ENCODE measurements around the gene HOPX. TPM values are rescaled to one million over a fixed set of nuclear protein-coding genes. Genes with fewer than 3 reads are reported as not detected.

The HOPX gene
- total and polyA plus RNA-seq, 4 experiments from 2014 or later = 16.9 to 163 (median 73.6) TPM

DNA sequence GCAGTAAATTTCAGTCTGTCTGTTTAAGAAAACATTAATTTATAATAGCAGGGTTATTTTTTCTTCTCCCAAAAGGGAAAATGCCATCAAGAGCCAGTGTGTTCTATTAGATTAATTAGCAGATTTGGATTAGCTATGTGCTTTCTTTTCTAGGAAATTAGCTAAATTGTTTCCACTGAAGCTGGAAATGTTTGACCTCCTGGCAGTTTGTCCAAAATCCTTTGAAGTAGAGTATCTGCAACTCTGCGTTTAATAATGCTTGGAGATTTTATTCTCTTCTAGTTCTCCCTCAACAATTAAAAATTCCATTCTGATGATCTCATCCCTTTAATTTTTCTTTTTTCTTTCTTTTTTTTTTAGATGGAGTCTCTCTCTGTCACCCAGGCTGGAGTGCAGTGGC lies 27.1 kb upstream of the HOPX start:
- intact Hi-C loops (cut with micrococcal nuclease) = no loop called here
- Mint-ChIP-seq H3K36me3 (no peaks in the 10 kb centered on the region), H3K27ac (no peak overlapping the region), H3K4me3 (no peak overlapping the region), H3K27me3 (peaks cover 7% of the 10 kb centered on the region in 2 donors), H3K9me3 (peaks cover 0 to 3% (median 0%) of the 10 kb centered on the region in 8 donors), H3K4me1 (no peaks in the 10 kb centered on the region)
- CTCF ChIA-PET (ENCODE audit: partially characterized antibody) = no interaction called here
- no peaks in the 10 kb centered on the region for H3K36me3 ChIP-seq (ENCODE audit: insufficient read depth, low read length)
- no peaks in the 10 kb centered on the region for H3K4me1 ChIP-seq (ENCODE audit: insufficient read depth, low read length)
- no peaks in the 10 kb centered on the region for H3K27me3 ChIP-seq (ENCODE audit: insufficient read depth, low read length)
- H3K9me3 ChIP-seq (ENCODE audit: control insufficient read depth in 1 of 2, low read length in 2 of 2) = no peaks in the 10 kb centered on the region
- H3K4me3 ChIP-seq (ENCODE audit: low read length in 2 of 2) = no peak overlapping the region
- DNase-seq = no peak
- POLR2A ChIA-PET (ENCODE audit: partially characterized antibody) = no interaction called here
- no peak overlapping the region for H3K27ac ChIP-seq (ENCODE audit: low read depth, low read length)

- no peaks in the 10 kb centered on the region for H3K9me3 ChIP-seq (ENCODE audit: control insufficient read depth in 1 of 2, low read length in 2 of 2)
- no peak overlapping the region for H3K27ac ChIP-seq (ENCODE audit: low read depth, low read length)
- Mint-ChIP-seq H3K4me1 (no peaks in the 10 kb centered on the region), H3K27ac (no peak overlapping the region), H3K27me3 (peaks cover 3 to 7% of the 10 kb centered on the region in 2 donors), H3K9me3 (no peaks in the 10 kb centered on the region), H3K4me3 (no peak overlapping the region), H3K36me3 (no peaks in the 10 kb centered on the region)
- no peaks in the 10 kb centered on the region for H3K4me1 ChIP-seq (ENCODE audit: insufficient read depth, low read length)
- DNase-seq = no peak
- no peaks in the 10 kb centered on the region for H3K36me3 ChIP-seq (ENCODE audit: insufficient read depth, low read length)
- ChIA-PET CTCF (ENCODE audit: partially characterized antibody) (no interaction called here), POLR2A (ENCODE audit: partially characterized antibody) (no interaction called here)
- intact Hi-C loops (cut with micrococcal nuclease) = no loop called here
- H3K27me3 ChIP-seq (ENCODE audit: insufficient read depth, low read length) = no peaks in the 10 kb centered on the region
- no peak overlapping the region for H3K4me3 ChIP-seq (ENCODE audit: low read length in 2 of 2)
These were observed 24.9 kb upstream of the HOPX start for GRCh38 chr4:56705966-56706365.

DNA sequence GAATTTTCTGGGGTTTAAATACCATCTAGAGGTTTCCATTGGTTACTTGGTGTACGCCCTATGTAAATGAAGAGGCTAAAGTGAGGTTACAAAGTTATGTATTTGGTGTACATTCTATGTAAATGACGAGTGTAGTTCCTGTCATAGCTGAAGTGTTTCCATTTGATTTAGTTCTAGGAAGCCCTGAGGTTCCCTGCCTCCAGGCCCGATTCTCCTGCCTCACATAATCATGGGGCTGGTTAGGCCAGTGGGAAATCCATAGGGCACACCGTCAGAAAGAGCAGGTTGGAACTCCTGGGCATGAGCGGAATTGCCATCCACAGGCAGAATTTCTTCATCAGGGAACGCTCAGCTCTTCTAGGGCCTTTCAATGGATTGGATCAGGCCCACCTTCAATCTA lies 24.2 kb upstream of the HOPX start:
- no peaks in the 10 kb centered on the region for H3K4me1 ChIP-seq (ENCODE audit: insufficient read depth, low read length)
- H3K4me1 Mint-ChIP-seq = peaks cover 0 to 1% (median 0%) of the 10 kb centered on the region in 4 donors
- H3K9me3 ChIP-seq (ENCODE audit: control insufficient read depth in 1 of 2, low read length in 2 of 2) = no peaks in the 10 kb centered on the region
- POLR2A ChIA-PET (ENCODE audit: partially characterized antibody) = no interaction called here
- H3K36me3 ChIP-seq (ENCODE audit: insufficient read depth, low read length) = no peaks in the 10 kb centered on the region
- H3K4me3 Mint-ChIP-seq = no peak overlapping the region
- H3K27ac ChIP-seq (ENCODE audit: low read depth, low read length) = no peak overlapping the region
- H3K9me3 Mint-ChIP-seq = no peaks in the 10 kb centered on the region
- H3K27me3 Mint-ChIP-seq = peaks cover 3 to 6% of the 10 kb centered on the region in 2 donors
- no peak for DNase-seq
- H3K4me3 ChIP-seq (ENCODE audit: low read length in 2 of 2) = no peak overlapping the region
- H3K27me3 ChIP-seq (ENCODE audit: insufficient read depth, low read length) = no peaks in the 10 kb centered on the region
- intact Hi-C loops (cut with micrococcal nuclease) = no loop called here
- no peak overlapping the region for H3K27ac Mint-ChIP-seq
- no peaks in the 10 kb centered on the region for H3K36me3 Mint-ChIP-seq
- CTCF ChIA-PET (ENCODE audit: partially characterized antibody) = no interaction called here

GRCh38 chr4:56704089-56704871 lies 23.2 kb upstream of the HOPX start:
- POLR2A ChIA-PET (ENCODE audit: partially characterized antibody) = no interaction called here
- Mint-ChIP-seq H3K27ac (peak overlapping the region in 1 of 7 donors; percentile 80), H3K4me1 (peaks cover 0 to 5% (median 1%) of the 10 kb centered on the region in 4 donors)

DNA sequence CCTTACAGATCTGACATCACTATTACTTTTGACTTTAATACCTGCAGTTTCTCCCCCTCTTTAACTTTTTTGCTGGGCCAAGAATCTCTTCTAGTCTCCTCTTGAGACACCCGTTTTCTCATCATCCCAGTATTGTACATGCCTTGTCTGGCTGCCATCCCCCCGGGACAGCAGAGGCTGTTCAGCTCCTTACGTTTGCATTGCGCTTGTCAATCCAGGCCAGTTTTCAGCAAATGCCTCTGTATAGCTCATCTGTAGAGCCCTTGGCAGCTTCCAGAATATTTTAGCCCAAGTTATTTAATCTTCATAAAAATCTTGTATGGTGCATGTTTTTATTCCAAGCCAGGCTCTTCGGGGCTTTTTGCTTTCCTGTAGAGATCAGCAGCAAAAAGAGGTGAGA lies 22.3 kb upstream of the HOPX start:
- no peak overlapping the region for H3K27ac Mint-ChIP-seq
- intact Hi-C loops (cut with micrococcal nuclease) = no loop called here

More at GRCh38 chr4:56704089-56704871, 23.2 kb upstream of the HOPX start:
- no peaks in the 10 kb centered on the region for H3K9me3 Mint-ChIP-seq
- Histone ChIP-seq H3K4me3 (ENCODE audit: low read length in 2 of 2) (no peak overlapping the region), H3K4me1 (ENCODE audit: insufficient read depth, low read length) (no peaks in the 10 kb centered on the region), H3K9me3 (ENCODE audit: control insufficient read depth in 1 of 2, low read length in 2 of 2) (no peaks in the 10 kb centered on the region), H3K36me3 (ENCODE audit: insufficient read depth, low read length) (no peaks in the 10 kb centered on the region), H3K27ac (ENCODE audit: low read depth, low read length) (no peak overlapping the region), H3K27me3 (ENCODE audit: insufficient read depth, low read length) (no peaks in the 10 kb centered on the region)
- H3K36me3 Mint-ChIP-seq = no peaks in the 10 kb centered on the region
- peaks cover 1 to 5% of the 10 kb centered on the region in 2 donors for H3K27me3 Mint-ChIP-seq
- no peak overlapping the region for H3K4me3 Mint-ChIP-seq
- intact Hi-C loops (cut with micrococcal nuclease) = no loop called here
- CTCF ChIA-PET (ENCODE audit: partially characterized antibody) = no interaction called here
- no peak for DNase-seq

DNA sequence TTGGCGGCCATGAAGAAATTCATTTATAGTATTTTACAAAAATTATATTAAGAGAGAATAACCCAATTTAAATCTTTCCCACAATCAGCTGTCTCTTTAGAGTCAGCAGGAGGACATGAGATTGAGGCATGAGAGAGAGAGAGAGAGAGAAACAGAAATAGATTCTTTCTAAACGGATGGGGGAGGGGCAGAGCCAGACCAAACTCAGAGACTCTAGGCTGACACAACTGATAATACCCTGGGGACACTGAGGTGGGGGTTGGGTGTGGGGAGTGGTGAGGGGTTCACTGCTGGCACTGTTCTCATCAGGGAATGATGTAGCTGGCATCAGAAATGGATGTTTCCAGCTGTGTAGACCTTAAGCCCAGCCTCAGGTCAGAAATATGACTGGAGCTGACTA lies 20.5 kb upstream of the HOPX start:
- H3K4me1 Mint-ChIP-seq = peaks cover 0 to 5% (median 1%) of the 10 kb centered on the region in 4 donors
- no peaks in the 10 kb centered on the region for H3K9me3 Mint-ChIP-seq
- H3K27ac Mint-ChIP-seq = no peak overlapping the region
- H3K36me3 Mint-ChIP-seq = no peaks in the 10 kb centered on the region
- DNase-seq = no peak
- POLR2A ChIA-PET (ENCODE audit: partially characterized antibody) = no interaction called here
- H3K27me3 Mint-ChIP-seq = no peaks in the 10 kb centered on the region
- H3K27ac ChIP-seq (ENCODE audit: low read depth, low read length) = no peak overlapping the region
- H3K4me3 ChIP-seq (ENCODE audit: low read length in 2 of 2) = no peak overlapping the region
- CTCF ChIA-PET (ENCODE audit: partially characterized antibody) = no interaction called here
- no peaks in the 10 kb centered on the region for H3K9me3 ChIP-seq (ENCODE audit: control insufficient read depth in 1 of 2, low read length in 2 of 2)
- intact Hi-C loops (cut with micrococcal nuclease) = no loop called here
- H3K36me3 ChIP-seq (ENCODE audit: insufficient read depth, low read length) = no peaks in the 10 kb centered on the region
- H3K4me1 ChIP-seq (ENCODE audit: insufficient read depth, low read length) = no peaks in the 10 kb centered on the region
- no peak overlapping the region for H3K4me3 Mint-ChIP-seq
- H3K27me3 ChIP-seq (ENCODE audit: insufficient read depth, low read length) = no peaks in the 10 kb centered on the region

More for the DNA sequence above, 22.3 kb upstream of the HOPX start:
- Mint-ChIP-seq H3K36me3 (no peaks in the 10 kb centered on the region), H3K27me3 (no peaks in the 10 kb centered on the region), H3K4me3 (no peak overlapping the region), H3K9me3 (no peaks in the 10 kb centered on the region), H3K4me1 (peaks cover 0 to 5% (median 1%) of the 10 kb centered on the region in 4 donors)
- ChIA-PET POLR2A (ENCODE audit: partially characterized antibody) (no interaction called here), CTCF (ENCODE audit: partially characterized antibody) (no interaction called here)
- no peak overlapping the region for H3K27ac ChIP-seq (ENCODE audit: low read depth, low read length)
- no peak for DNase-seq
- no peaks in the 10 kb centered on the region for H3K4me1 ChIP-seq (ENCODE audit: insufficient read depth, low read length)
- H3K9me3 ChIP-seq (ENCODE audit: control insufficient read depth in 1 of 2, low read length in 2 of 2) = no peaks in the 10 kb centered on the region
- H3K36me3 ChIP-seq (ENCODE audit: insufficient read depth, low read length) = no peaks in the 10 kb centered on the region
- no peaks in the 10 kb centered on the region for H3K27me3 ChIP-seq (ENCODE audit: insufficient read depth, low read length)
- no peak overlapping the region for H3K4me3 ChIP-seq (ENCODE audit: low read length in 2 of 2)

DNA sequence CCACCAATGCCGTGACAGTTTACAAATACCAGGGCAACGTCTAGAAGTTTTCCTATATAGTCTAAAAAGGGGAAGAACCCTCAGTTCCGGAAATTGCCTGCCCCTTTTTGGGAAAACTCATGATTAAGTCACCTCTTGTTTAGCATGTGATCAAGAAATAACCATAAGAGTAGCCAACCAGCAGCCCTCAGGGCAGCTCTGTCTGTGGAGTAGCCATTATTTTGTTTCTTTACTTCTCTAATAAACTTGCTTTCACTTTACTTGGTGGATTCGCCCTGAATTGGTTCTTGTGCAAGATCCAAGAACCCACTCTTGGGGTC lies 20.0 kb upstream of the HOPX start:
- no peak for DNase-seq
- H3K27me3 Mint-ChIP-seq = no peaks in the 10 kb centered on the region
- peaks cover 0 to 5% (median 1%) of the 10 kb centered on the region in 4 donors for H3K4me1 Mint-ChIP-seq

More for the DNA sequence above, 20.0 kb upstream of the HOPX start:
- Histone ChIP-seq H3K27ac (ENCODE audit: low read depth, low read length) (no peak overlapping the region), H3K36me3 (ENCODE audit: insufficient read depth, low read length) (no peaks in the 10 kb centered on the region), H3K4me3 (ENCODE audit: low read length in 2 of 2) (no peak overlapping the region), H3K27me3 (ENCODE audit: insufficient read depth, low read length) (no peaks in the 10 kb centered on the region), H3K4me1 (ENCODE audit: insufficient read depth, low read length) (no peaks in the 10 kb centered on the region), H3K9me3 (ENCODE audit: control insufficient read depth in 1 of 2, low read length in 2 of 2) (no peaks in the 10 kb centered on the region)
- intact Hi-C loops (cut with micrococcal nuclease) = no loop called here
- no peak overlapping the region for H3K27ac Mint-ChIP-seq
- CTCF ChIA-PET (ENCODE audit: partially characterized antibody) = no interaction called here
- H3K36me3 Mint-ChIP-seq = no peaks in the 10 kb centered on the region
- no peaks in the 10 kb centered on the region for H3K9me3 Mint-ChIP-seq
- POLR2A ChIA-PET (ENCODE audit: partially characterized antibody) = no interaction called here
- H3K4me3 Mint-ChIP-seq = no peak overlapping the region
